Measurements from ENCODE around the gene EARS2. TPM values are rescaled to one million over a fixed set of nuclear protein-coding genes. Genes with fewer than 3 reads are reported as not detected.
A peak's percentile ranks its signal among the peaks of the same experiment; 100 is the strongest.

The EARS2 gene
- total and polyA plus RNA-seq, 2 donors (not counting 1 experiment from before 2014, with no cell fraction given): 27.3 to 40.3 TPM

DNA sequence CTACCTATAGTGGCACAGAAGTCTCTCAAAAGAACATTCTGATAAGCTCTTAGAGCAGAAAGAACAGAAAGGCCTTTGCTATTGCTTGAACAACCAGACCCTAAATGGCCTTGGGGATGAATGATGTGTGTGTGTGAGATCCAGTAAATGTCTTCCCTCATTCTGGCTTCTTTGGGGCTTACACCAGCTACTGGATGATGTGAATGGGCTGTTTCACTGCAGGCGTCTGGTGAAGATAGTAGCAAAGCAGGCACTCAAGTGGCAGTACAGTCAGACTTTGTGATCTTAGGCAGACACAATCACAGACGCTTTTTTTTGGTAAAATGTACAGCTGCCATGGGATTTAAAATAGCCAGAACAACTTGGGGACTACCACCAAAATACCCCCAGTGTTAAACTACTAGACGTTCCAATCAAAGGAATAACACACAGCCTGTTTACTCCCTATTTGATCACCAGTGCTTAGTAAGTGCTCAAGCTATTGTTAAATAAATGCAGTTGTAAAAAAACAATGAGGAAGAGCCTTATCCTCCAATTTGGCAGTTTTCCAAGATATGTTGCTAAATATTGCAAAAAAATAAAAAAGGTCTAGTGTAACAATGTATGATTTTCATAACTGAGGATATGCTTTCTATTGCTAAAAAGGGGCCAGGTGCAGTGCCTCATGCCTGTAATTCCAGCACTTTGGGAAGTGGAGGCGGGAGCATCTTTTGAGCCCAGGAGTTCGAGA is 21.1 kb upstream of the EARS2 start:
- Histone ChIP-seq H3K9ac (ENCODE audit: insufficient read depth, low read length) (no peak overlapping the region), H4K20me1 (ENCODE audit: control insufficient read depth, extremely low read depth, insufficient read depth, low read length) (no peaks in the 10 kb centered on the region), H3K36me3 (ENCODE audit: control insufficient read depth, insufficient read depth, low read length) (peaks cover 2% of the 10 kb centered on the region), H3K9me3 (ENCODE audit: control insufficient read depth, insufficient read depth, low read depth, low read length) (no peaks in the 10 kb centered on the region), H3K79me2 (ENCODE audit: control insufficient read depth, insufficient read depth, low read length) (no peaks in the 10 kb centered on the region), H3K4me1 (ENCODE audit: control insufficient read depth, extremely low read depth, insufficient read depth, low read length) (no peaks in the 10 kb centered on the region), H3K4me2 (ENCODE audit: extremely low read depth, insufficient read depth, low read length) (no peak overlapping the region), H3K27ac (ENCODE audit: insufficient read depth, low read length) (no peak overlapping the region), H3K27me3 (ENCODE audit: control insufficient read depth, insufficient read depth, low read length) (no peaks in the 10 kb centered on the region), H3K4me3 (replicated peaks in 1 of 4; ENCODE audit: control extremely low read depth in 1 of 4, insufficient read depth in 1 of 4, low read depth in 3 of 4, low read length in 4 of 4) (no peak overlapping the region), H2AFZ (ENCODE audit: low read length) (no peak overlapping the region)
- peak in 1 of 2 donors; percentile 32 for DNase-seq (ENCODE audit: low read depth in 2 of 2)
- TF ChIP-seq EZH2 (IDR thresholded peaks at IDR 0.05; ENCODE audit: low read length, missing control alignments): no peak
- TF ChIP-seq, protein P1, sequence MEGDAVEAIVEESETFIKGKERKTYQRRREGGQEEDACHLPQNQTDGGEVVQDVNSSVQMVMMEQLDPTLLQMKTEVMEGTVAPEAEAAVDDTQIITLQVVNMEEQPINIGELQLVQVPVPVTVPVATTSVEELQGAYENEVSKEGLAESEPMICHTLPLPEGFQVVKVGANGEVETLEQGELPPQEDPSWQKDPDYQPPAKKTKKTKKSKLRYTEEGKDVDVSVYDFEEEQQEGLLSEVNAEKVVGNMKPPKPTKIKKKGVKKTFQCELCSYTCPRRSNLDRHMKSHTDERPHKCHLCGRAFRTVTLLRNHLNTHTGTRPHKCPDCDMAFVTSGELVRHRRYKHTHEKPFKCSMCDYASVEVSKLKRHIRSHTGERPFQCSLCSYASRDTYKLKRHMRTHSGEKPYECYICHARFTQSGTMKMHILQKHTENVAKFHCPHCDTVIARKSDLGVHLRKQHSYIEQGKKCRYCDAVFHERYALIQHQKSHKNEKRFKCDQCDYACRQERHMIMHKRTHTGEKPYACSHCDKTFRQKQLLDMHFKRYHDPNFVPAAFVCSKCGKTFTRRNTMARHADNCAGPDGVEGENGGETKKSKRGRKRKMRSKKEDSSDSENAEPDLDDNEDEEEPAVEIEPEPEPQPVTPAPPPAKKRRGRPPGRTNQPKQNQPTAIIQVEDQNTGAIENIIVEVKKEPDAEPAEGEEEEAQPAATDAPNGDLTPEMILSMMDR (conservative IDR thresholded peaks at IDR 0.05 in 1 of 2, IDR thresholded peaks at IDR 0.05 in 1 of 2; ENCODE audit: low read depth in 1 of 2, low read length in 2 of 2): no peak

DNA sequence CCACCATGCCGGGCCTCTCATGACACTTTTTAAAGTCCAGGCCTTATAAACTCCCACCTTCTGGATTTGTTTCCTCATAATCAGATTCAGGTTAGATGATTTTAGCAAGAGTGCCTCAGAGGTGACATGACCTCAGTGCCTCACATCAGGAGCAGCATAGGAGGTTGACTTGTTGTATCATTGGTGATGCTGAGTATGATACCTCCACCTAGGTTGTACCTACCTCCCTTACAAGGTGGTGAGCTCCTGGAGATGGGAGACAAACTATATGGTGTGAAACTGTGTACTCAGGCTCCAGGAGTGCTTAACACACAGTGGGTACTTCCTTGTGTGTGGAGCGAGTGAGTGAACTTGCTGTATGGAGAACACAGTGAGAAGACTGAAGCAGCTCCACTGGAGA is 20.3 kb upstream of the EARS2 start:
- Histone ChIP-seq H3K4me1 (ENCODE audit: control insufficient read depth, extremely low read depth, insufficient read depth, low read length) (no peaks in the 10 kb centered on the region), H3K36me3 (ENCODE audit: control insufficient read depth, insufficient read depth, low read length) (peaks cover 4% of the 10 kb centered on the region)
- TF ChIP-seq EZH2 (IDR thresholded peaks at IDR 0.05; ENCODE audit: low read length, missing control alignments): no peak
- TF ChIP-seq, protein P1 (conservative IDR thresholded peaks at IDR 0.05 in 1 of 2, IDR thresholded peaks at IDR 0.05 in 1 of 2; ENCODE audit: low read depth in 1 of 2, low read length in 2 of 2): no peak

DNA sequence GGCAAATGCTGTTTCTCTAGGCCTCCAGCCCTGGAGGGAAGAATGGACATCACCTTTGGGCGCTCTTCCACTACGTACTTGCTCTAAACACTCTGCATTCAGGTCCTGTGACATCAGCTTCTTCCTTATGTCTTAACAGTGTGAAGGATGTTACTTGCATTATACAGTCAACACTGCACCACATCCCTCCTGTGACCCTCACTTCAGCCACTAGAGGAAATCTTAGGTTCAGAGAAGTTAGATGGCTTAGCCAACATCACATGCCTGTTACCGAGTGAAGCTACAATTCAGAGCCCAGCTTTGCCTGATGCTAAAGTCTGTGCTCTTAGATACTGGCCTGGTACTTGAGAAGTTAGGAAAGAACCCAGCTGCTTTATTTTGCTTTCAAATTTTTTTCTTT is 18.7 kb upstream of the EARS2 start:
- Histone ChIP-seq H3K4me2 (ENCODE audit: extremely low read depth, insufficient read depth, low read length) (no peak overlapping the region), H2AFZ (ENCODE audit: low read length) (no peak overlapping the region), H3K27me3 (ENCODE audit: control insufficient read depth, insufficient read depth, low read length) (no peaks in the 10 kb centered on the region), H3K4me3 (replicated peaks in 1 of 4; ENCODE audit: control extremely low read depth in 1 of 4, insufficient read depth in 1 of 4, low read depth in 3 of 4, low read length in 4 of 4) (no peak overlapping the region), H3K9ac (ENCODE audit: insufficient read depth, low read length) (no peak overlapping the region), H3K4me1 (ENCODE audit: control insufficient read depth, extremely low read depth, insufficient read depth, low read length) (no peaks in the 10 kb centered on the region), H3K27ac (ENCODE audit: insufficient read depth, low read length) (no peak overlapping the region), H3K9me3 (ENCODE audit: control insufficient read depth, insufficient read depth, low read depth, low read length) (no peaks in the 10 kb centered on the region), H4K20me1 (ENCODE audit: control insufficient read depth, extremely low read depth, insufficient read depth, low read length) (no peaks in the 10 kb centered on the region), H3K36me3 (ENCODE audit: control insufficient read depth, insufficient read depth, low read length) (peaks cover 4% of the 10 kb centered on the region), H3K79me2 (ENCODE audit: control insufficient read depth, insufficient read depth, low read length) (no peaks in the 10 kb centered on the region)
- no peak for DNase-seq (ENCODE audit: low read depth in 2 of 2)
- no peak for TF ChIP-seq EZH2 (IDR thresholded peaks at IDR 0.05; ENCODE audit: low read length, missing control alignments)
- TF ChIP-seq, protein P1 (conservative IDR thresholded peaks at IDR 0.05 in 1 of 2, IDR thresholded peaks at IDR 0.05 in 1 of 2; ENCODE audit: low read depth in 1 of 2, low read length in 2 of 2): no peak

More for the DNA sequence above, 20.3 kb upstream of the EARS2 start:
- no peak overlapping the region for H2AFZ ChIP-seq (ENCODE audit: low read length)
- H3K9ac ChIP-seq (ENCODE audit: insufficient read depth, low read length): no peak overlapping the region
- no peaks in the 10 kb centered on the region for H3K9me3 ChIP-seq (ENCODE audit: control insufficient read depth, insufficient read depth, low read depth, low read length)
- DNase-seq (ENCODE audit: low read depth in 2 of 2): no peak
- no peaks in the 10 kb centered on the region for H3K79me2 ChIP-seq (ENCODE audit: control insufficient read depth, insufficient read depth, low read length)
- no peak overlapping the region for H3K27ac ChIP-seq (ENCODE audit: insufficient read depth, low read length)
- H3K4me3 ChIP-seq (replicated peaks in 1 of 4; ENCODE audit: control extremely low read depth in 1 of 4, insufficient read depth in 1 of 4, low read depth in 3 of 4, low read length in 4 of 4): no peak overlapping the region
- H3K4me2 ChIP-seq (ENCODE audit: extremely low read depth, insufficient read depth, low read length): no peak overlapping the region
- no peaks in the 10 kb centered on the region for H3K27me3 ChIP-seq (ENCODE audit: control insufficient read depth, insufficient read depth, low read length)
- H4K20me1 ChIP-seq (ENCODE audit: control insufficient read depth, extremely low read depth, insufficient read depth, low read length): no peaks in the 10 kb centered on the region

Data from fibroblast of lung (primary cell).